CD8-positive, alpha-beta memory T cell (primary cell): ENCODE results near the gene HERC2. TPM values are rescaled to one million over a fixed set of nuclear protein-coding genes. Genes with fewer than 3 reads are reported as not detected.
"Not testable (repeated sequence)": the region's sequence is repeated elsewhere in the genome, so short reads cannot be mapped to it uniquely, and the experiment has no call there.

Source experiments
- CTCF ChIA-PET: fragments of 350-600 bp; sonication (Branson Sonifier 250); formaldehyde crosslinking; loops from one replicate; lab custom pipeline; 2021; ENCODE audit warnings: antibody characterized with exemption; lab: Charles Lee
- POLR2A ChIA-PET: fragments of 350-600 bp; sonication (Branson Sonifier 250); formaldehyde crosslinking; loops from one replicate; lab custom pipeline; 2021; ENCODE audit warnings: antibody characterized with exemption; lab: Charles Lee
- DNase-seq, 5 donors: peaks; one replicate each; pipeline versions ENCODE4 v3.0.0 to v3.0.0-alpha.2; 2020 to 2022; ENCODE audit warnings: mixed read lengths in 1 of 5
- H3K27ac ChIP-seq: one replicate; pipeline ENCODE4 v1.7.0; 2013; ENCODE audit warnings: low read depth, mild to moderate bottlenecking, low read length, moderate library complexity
- H3K27me3 ChIP-seq: 2 replicates; pipeline ENCODE4 v1.7.0; 2013; ENCODE audit warnings: low read length, mild to moderate bottlenecking; ENCODE audit not compliant: insufficient read depth, poor library complexity, severe bottlenecking
- H3K36me3 ChIP-seq: 2 replicates; pipeline ENCODE4 v1.7.0; 2013; ENCODE audit warnings: mild to moderate bottlenecking, low read length, moderate library complexity; ENCODE audit not compliant: insufficient read depth
- H3K4me1 ChIP-seq: 2 replicates; pipeline ENCODE4 v1.7.0; 2013; ENCODE audit warnings: mild to moderate bottlenecking, low read length, moderate library complexity; ENCODE audit not compliant: insufficient read depth
- H3K4me3 ChIP-seq: 2 replicates; pipeline ENCODE4 v1.7.0; 2013; ENCODE audit warnings: mild to moderate bottlenecking, low read length
- H3K9me3 ChIP-seq: 2 replicates; pipeline ENCODE4 v1.7.0; 2013; ENCODE audit warnings: mild to moderate bottlenecking, low read length
- H3K27ac Mint-ChIP-seq, 8 donors: one replicate each; pipeline ENCODE4 v1.8.0; 2020 to 2021; ENCODE audit warnings: mixed read lengths in 8 of 8, mild to moderate bottlenecking in 6 of 8, inconsistent platforms in 3 of 8, moderate library complexity in 3 of 8
- H3K27me3 Mint-ChIP-seq, 2 donors: one replicate each; pipeline ENCODE4 v1.8.0; 2020 to 2021; ENCODE audit warnings: mixed read lengths in 2 of 2, mild to moderate bottlenecking in 1 of 2, moderate library complexity in 1 of 2
- H3K36me3 Mint-ChIP-seq, 3 donors: one replicate each; pipeline ENCODE4 v1.8.0; 2020 to 2021; ENCODE audit warnings: mixed read lengths in 3 of 3, inconsistent platforms in 1 of 3, mild to moderate bottlenecking in 1 of 3
- H3K4me1 Mint-ChIP-seq, 3 donors: one replicate each; pipeline ENCODE4 v1.8.0; 2020 to 2021; ENCODE audit warnings: mixed read lengths in 3 of 3, inconsistent platforms in 1 of 3, mild to moderate bottlenecking in 1 of 3
- H3K4me3 Mint-ChIP-seq, 7 donors: one replicate each; pipeline ENCODE4 v1.8.0; 2020 to 2021; ENCODE audit warnings: mixed read lengths in 7 of 7, mild to moderate bottlenecking in 6 of 7, moderate library complexity in 4 of 7, inconsistent platforms in 2 of 7
- H3K9me3 Mint-ChIP-seq, 5 donors: one replicate each; pipeline ENCODE4 v1.8.0; 2020 to 2022; ENCODE audit warnings: mixed read lengths in 5 of 5, mild to moderate bottlenecking in 3 of 5, moderate library complexity in 2 of 5, inconsistent platforms in 1 of 5
- polyA plus RNA-seq: library from polyadenylated mRNA; unstranded; fragments of 300-500 nt; fragmentation: Illumina TruSeq; gene quantifications from one replicate; pipeline ENCODE4 v1.2.3, GENCODE V29; 2021
- total RNA-seq, 2 experiments: library from RNA; stranded (reverse); gene quantifications; one replicate each; pipeline ENCODE4 v1.2.3, GENCODE V29; 2021

HERC2 gene
- total and polyA plus RNA-seq, 3 experiments from 2014 or later, result 10.1 to 37.3 (median 31.0) TPM

DNA sequence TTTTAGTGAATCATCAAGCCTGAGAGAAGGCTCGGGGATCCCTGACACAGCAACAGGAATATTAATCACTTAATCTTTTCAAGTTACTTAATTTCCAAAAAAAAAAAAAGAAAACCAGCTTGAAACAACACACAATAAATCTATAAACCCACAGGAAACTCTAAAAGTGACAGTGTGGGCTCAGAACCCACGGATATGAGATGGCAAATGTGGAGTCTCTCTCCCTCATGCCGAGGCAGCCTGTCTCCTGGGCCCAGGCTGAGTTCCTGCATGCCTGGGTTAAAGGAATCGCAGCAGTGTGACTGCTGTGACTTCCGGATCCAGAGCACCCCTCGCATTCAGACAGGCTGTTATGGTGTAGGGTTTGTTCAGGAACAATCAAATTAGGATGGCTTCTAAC lies 90.2 kb downstream of the HERC2 start:
- H3K4me1 ChIP-seq, H3K9me3 ChIP-seq, POLR2A ChIA-PET, DNase-seq, H3K36me3 ChIP-seq, H3K27ac Mint-ChIP-seq, H3K27me3 Mint-ChIP-seq, H3K4me3 ChIP-seq, H3K4me1 Mint-ChIP-seq, H3K4me3 Mint-ChIP-seq, H3K27me3 ChIP-seq, H3K27ac ChIP-seq, H3K9me3 Mint-ChIP-seq, CTCF ChIA-PET: not testable (repeated sequence)
- peaks cover 14 to 65% (median 32%) of the 10 kb centered on the region in 3 donors for H3K36me3 Mint-ChIP-seq

DNA sequence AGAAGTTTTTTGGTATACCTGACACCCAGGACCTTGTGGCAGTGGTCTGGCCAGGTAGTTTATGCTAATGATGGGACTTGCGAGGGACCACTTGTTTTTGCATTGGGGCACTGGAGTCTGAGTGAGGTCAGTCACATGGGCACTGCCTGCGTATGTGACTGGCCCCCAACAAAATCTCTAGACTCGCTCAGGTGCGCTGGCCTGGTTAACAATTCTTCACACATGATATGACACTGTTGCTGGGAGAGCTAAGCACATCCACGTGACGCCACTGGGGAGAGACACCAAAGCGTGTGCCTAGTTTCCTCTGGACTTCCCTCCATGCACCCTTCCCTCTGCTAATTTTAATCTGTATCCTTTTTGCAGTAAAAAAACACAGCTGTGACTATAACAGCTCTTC lies 90.6 kb downstream of the HERC2 start:
- POLR2A ChIA-PET, DNase-seq, H3K4me1 ChIP-seq, CTCF ChIA-PET, H3K36me3 ChIP-seq, H3K4me1 Mint-ChIP-seq, H3K27ac ChIP-seq, H3K27me3 Mint-ChIP-seq, H3K4me3 ChIP-seq, H3K4me3 Mint-ChIP-seq, H3K27me3 ChIP-seq, H3K9me3 ChIP-seq, H3K9me3 Mint-ChIP-seq: not testable (repeated sequence)
- Mint-ChIP-seq H3K36me3 (peaks cover 14 to 67% (median 32%) of the 10 kb centered on the region in 3 donors), H3K27ac (peak overlapping the region in 2 of 8 donors; percentile 42 to 65)

DNA sequence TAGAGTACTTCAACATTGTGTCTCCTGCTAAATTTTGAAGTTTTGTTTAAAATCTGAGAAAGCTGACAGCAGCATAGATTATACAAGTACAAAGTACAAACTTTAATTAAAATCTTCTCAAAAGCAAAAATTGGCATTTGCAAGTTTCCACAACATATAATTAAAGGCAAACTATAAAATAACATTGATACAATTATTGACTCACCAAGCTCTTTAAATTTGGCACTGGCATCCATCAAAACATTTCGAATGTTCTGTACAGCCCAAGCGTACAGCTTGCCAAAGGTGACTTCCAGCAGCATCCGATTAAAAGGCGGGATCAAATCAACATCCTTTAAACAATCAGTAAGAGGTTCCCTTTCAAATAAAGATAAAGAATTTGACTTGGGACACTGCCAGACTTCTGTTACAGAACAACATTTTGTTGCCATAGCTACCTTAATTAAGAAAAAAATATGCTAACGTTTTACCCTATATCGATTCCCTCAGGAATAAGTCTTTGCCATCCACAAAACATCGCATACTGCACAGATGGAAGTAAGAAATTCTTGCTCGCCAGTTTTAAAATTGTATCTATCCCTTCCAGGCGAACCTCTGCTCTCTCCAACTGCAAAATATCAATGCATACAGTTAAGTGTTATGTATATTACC lies 92.9 kb downstream of the HERC2 start:
- H3K9me3 Mint-ChIP-seq, H3K36me3 ChIP-seq, H3K27me3 Mint-ChIP-seq, CTCF ChIA-PET, H3K9me3 ChIP-seq, H3K4me3 ChIP-seq, H3K4me1 ChIP-seq, H3K27me3 ChIP-seq, H3K4me1 Mint-ChIP-seq, H3K4me3 Mint-ChIP-seq, DNase-seq, H3K27ac ChIP-seq, POLR2A ChIA-PET: not testable (repeated sequence)
- Mint-ChIP-seq H3K36me3 (peaks cover 25 to 71% (median 34%) of the 10 kb centered on the region in 3 donors), H3K27ac (peak overlapping the region in 1 of 8 donors; percentile 36)

DNA sequence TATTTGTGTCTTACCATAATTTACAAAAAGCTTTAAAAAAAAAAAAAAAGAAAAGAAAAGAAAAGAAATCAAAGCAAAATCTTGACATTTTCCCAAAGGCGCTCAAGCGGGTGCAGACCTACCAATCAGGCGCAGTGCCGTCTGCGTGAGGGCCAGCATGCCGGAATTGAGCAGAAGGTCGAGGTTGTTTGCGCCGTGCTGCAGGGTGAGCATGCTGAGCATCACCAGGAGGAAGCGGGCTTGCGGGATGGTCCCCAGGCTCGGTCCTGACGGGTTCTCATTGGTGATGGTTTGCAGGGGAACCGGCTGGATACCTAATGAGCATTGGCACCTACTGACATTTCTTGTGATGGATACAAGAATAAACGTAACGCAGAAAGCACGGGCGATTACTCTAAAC lies 93.9 kb downstream of the HERC2 start:
- Histone ChIP-seq H3K36me3 (no peaks in the 10 kb centered on the region), H3K9me3 (no peaks in the 10 kb centered on the region), H3K27me3 (no peaks in the 10 kb centered on the region), H3K4me1 (no peaks in the 10 kb centered on the region), H3K27ac (no peak overlapping the region), H3K4me3 (no peak overlapping the region)
- no peak overlapping the region for H3K27ac Mint-ChIP-seq
- H3K4me3 Mint-ChIP-seq, result no peak overlapping the region
- H3K9me3 Mint-ChIP-seq, result no peaks in the 10 kb centered on the region
- no peak for DNase-seq
- no peaks in the 10 kb centered on the region for H3K27me3 Mint-ChIP-seq
- POLR2A ChIA-PET, result no interaction called here
- peaks cover 25 to 69% (median 33%) of the 10 kb centered on the region in 3 donors for H3K36me3 Mint-ChIP-seq
- CTCF ChIA-PET, result no interaction called here
- no peaks in the 10 kb centered on the region for H3K4me1 Mint-ChIP-seq

DNA sequence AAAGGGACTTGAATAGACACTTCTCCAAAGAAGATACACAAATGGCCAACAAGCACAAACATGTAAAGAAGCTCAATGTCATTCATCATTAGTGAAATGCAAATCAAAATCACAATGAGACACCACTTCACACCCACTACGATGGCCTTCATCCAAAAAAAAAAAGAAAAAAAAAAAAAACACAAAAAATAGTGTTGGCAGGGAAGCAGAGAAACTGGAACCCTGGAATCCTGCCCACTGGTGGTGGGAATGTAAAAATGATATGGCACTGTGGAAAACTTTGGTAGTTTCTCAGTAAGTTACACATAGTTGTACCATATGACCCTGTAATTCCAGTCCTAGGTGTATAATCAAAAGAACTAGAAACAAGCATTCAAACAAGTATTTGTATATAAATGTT lies 94.7 kb downstream of the HERC2 start:
- Mint-ChIP-seq H3K27ac (peak overlapping the region in 1 of 8 donors; percentile 84), H3K36me3 (peaks cover 25 to 69% (median 27%) of the 10 kb centered on the region in 3 donors)
- H3K4me1 ChIP-seq, H3K36me3 ChIP-seq, POLR2A ChIA-PET, DNase-seq, H3K4me3 ChIP-seq, H3K4me1 Mint-ChIP-seq, H3K4me3 Mint-ChIP-seq, H3K27me3 Mint-ChIP-seq, H3K9me3 ChIP-seq, H3K27me3 ChIP-seq, H3K27ac ChIP-seq, H3K9me3 Mint-ChIP-seq: not testable (repeated sequence)
- CTCF ChIA-PET, result interaction anchor here (0.7 kb wide), 1 partner anchor 86 kb away, joined by 3 read pairs; no protein-coding TSS in a partner anchor

DNA sequence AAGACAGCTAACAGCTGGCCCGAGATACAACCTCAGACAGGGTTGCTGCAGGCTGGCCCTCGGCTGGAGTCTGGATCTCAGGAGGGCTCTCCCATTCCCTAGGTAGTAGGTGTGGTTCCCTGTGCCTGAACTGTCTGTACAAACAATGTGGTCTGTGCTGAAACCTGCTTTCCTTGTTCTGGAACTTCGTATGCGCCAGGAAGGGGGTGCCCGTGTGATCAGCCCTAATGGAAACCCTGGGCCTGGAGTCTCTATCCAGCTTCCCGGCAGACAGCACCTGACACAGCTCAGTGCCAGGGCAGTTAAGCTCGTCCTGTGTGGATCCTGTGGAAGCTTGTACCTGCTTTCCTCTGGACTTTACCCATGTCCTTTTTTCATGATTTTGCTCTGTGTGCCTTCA lies 99.4 kb downstream of the HERC2 start:
- H3K27me3 Mint-ChIP-seq, result not testable (repeated sequence)

DNA sequence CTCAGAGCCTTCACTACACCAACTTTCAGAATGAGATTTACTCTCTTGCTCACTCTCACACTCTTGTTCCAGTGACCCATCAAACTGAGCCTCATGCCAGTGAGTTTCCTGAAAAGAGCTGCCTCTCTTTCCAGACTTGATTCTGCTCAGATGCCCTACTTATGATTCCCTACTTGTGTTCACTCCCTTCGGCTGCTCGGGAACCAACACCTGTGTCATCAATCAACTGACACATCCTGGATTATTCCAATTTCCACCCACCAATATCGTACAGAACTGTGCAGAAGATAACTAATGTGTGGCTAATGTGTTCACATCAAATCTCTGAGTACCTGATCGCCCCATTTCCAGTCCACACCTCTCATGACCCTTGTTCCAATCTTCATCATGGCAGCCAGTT lies 100.3 kb downstream of the HERC2 start:
- DNase-seq, H3K4me1 Mint-ChIP-seq, H3K4me3 ChIP-seq, H3K27me3 ChIP-seq, H3K4me3 Mint-ChIP-seq, H3K36me3 ChIP-seq, H3K27ac Mint-ChIP-seq, H3K27ac ChIP-seq, H3K4me1 ChIP-seq, H3K9me3 ChIP-seq, H3K9me3 Mint-ChIP-seq, CTCF ChIA-PET, H3K27me3 Mint-ChIP-seq, POLR2A ChIA-PET: not testable (repeated sequence)
- H3K36me3 Mint-ChIP-seq, result peaks cover 17 to 63% (median 19%) of the 10 kb centered on the region in 3 donors

More for the DNA sequence above, 99.4 kb downstream of the HERC2 start:
- H3K27ac Mint-ChIP-seq, H3K9me3 ChIP-seq, H3K4me1 Mint-ChIP-seq, H3K9me3 Mint-ChIP-seq, CTCF ChIA-PET, H3K36me3 ChIP-seq, POLR2A ChIA-PET, H3K4me1 ChIP-seq, H3K27me3 ChIP-seq, H3K4me3 Mint-ChIP-seq, H3K4me3 ChIP-seq, H3K27ac ChIP-seq, DNase-seq: not testable (repeated sequence)
- H3K36me3 Mint-ChIP-seq, result peaks cover 18 to 70% (median 20%) of the 10 kb centered on the region in 3 donors

DNA sequence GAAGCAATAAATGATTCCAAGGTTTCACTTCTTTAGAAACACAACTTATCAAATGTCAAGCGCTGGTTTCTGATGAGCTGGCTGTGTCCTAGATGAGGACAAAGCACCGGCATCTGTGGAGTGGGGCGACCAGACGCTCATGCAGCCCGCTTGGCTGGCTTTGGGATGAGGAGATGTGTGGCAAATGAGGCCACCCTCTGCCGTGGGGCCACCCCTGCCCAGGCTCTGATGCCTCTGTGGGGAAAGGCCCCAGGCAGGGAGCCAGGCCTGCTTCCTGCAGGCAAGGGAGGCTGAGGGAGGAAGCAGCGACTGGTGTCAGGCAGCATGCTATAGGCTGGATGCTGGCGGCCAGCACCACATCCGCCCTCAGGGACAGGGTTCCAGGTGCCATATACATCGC lies 102.9 kb downstream of the HERC2 start:
- H3K36me3 ChIP-seq, result no peaks in the 10 kb centered on the region
- Mint-ChIP-seq H3K9me3 (no peaks in the 10 kb centered on the region), H3K27ac (peak overlapping the region in 2 of 8 donors; percentile 18 to 66), H3K4me1 (no peaks in the 10 kb centered on the region), H3K27me3 (no peaks in the 10 kb centered on the region), H3K36me3 (peaks cover 3 to 54% (median 10%) of the 10 kb centered on the region in 3 donors), H3K4me3 (no peak overlapping the region)
- no peaks in the 10 kb centered on the region for H3K4me1 ChIP-seq
- H3K4me3 ChIP-seq, result no peak overlapping the region
- CTCF ChIA-PET, result no interaction called here
- no peak overlapping the region for H3K27ac ChIP-seq
- POLR2A ChIA-PET, result no interaction called here
- no peaks in the 10 kb centered on the region for H3K9me3 ChIP-seq
- DNase-seq, result no peak
- no peaks in the 10 kb centered on the region for H3K27me3 ChIP-seq
